Activated T-helper 2 cell treated with anti-CD3 and anti-CD28 coated beads, Interferon-gamma antibody, Interleukin-2, Interleukin-4, amounts not matched to agents 10 μg/mL and 5 μg/mL and 100 μg/mL, durations not matched to agents 14 hours and 24 hours and 36 hours (primary cell): Measurements from ENCODE around the gene RNF26. TPM values are rescaled to one million over a fixed set of nuclear protein-coding genes. Genes with fewer than 3 reads are reported as not detected.

ENCODE experiments used
- DNase-seq: peaks from one replicate; pipeline ENCODE4 v3.0.0; 2021; ENCODE audit warnings: low spot score
- H3K27ac Mint-ChIP-seq: one replicate; pipeline ENCODE4 v1.8.0; 2021; ENCODE audit warnings: mixed read lengths
- H3K27me3 Mint-ChIP-seq: one replicate; pipeline ENCODE4 v1.8.0; 2021; ENCODE audit warnings: low read depth, mixed read lengths
- H3K36me3 Mint-ChIP-seq: one replicate; pipeline ENCODE4 v1.8.0; 2021; ENCODE audit warnings: low read depth, mixed read lengths
- H3K4me1 Mint-ChIP-seq: one replicate; pipeline ENCODE4 v1.8.0; 2021; ENCODE audit warnings: low read depth, mixed read lengths
- H3K4me3 Mint-ChIP-seq: one replicate; pipeline ENCODE4 v1.8.0; 2021; ENCODE audit warnings: low read depth, mild to moderate bottlenecking, moderate library complexity, mixed read lengths
- H3K9me3 Mint-ChIP-seq: one replicate; pipeline ENCODE4 v1.8.0; 2021; ENCODE audit warnings: mixed read lengths
- intact Hi-C: fragments of 100-400 bp; cut with micrococcal nuclease; formaldehyde crosslinking; loops from one replicate; pipeline ENCODE4 v1.15.1; 2023
- total RNA-seq: library from RNA; stranded (reverse); gene quantifications from 2 replicates; pipeline ENCODE4 v1.2.3, GENCODE V29; 2022

RNF26 gene
- total RNA-seq, 1 donor from 2014 or later: 32.6 TPM

DNA sequence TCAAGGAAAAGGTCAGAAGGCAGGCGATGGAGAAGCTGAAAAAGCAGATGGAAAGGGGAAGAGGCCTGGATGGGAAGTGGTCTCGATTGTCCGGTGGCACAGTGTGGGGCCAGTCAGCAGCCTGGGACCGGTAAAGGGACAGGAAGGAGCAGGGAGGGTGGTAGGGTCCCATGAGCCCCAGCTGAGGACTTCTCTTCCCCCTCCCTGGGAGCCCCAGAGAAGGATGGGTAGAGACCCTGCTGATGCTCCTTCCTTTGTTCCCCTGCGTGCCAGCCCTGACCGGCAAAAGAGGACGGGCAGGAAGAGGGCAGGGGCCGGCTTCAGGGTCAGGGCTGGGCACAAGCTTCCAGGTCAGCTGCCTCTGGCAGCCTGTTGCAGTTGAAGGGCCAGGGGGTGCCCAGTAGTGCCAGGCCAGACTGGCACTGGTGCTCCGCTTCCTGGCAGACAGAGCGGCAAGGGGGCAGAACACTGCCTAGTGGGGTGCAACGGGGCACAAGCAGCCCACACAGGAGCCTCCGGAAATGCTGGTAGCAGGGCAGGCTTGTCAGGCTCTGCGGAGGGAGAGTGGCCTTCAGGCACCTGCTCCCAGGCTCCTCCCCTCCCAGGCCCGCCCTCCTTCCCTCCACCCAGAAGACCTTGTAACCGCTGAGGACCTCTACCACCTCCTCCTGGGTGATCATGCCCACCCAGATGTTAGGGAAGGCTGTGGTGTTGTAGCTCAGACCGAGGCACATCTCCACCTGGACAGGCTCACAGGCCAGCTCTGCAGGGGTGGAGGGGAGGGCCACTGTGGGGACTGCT is 7.1 kb downstream of the RNF26 start:
- H3K27me3 Mint-ChIP-seq: peaks cover 40% of the 10 kb centered on the region

DNA sequence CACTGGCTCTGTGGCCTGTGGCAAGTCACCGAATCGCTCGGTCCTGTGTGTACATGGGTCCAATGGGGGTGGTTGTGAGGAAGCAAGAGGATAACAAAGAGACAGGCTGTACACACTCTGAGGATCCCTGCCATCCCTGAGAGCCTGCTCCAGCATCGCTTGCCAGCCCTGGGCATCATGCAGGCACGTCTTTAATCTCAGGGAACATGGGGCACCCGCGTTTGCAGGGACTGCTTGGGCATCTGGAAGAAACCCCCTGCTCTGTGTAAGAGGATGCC is 7.6 kb downstream of the RNF26 start:
- DNase-seq: no peak
- Mint-ChIP-seq H3K4me1 (peaks cover 15% of the 10 kb centered on the region), H3K4me3 (no peak overlapping the region), H3K27ac (no peak overlapping the region), H3K36me3 (peaks cover 11% of the 10 kb centered on the region), H3K27me3 (peaks cover 40% of the 10 kb centered on the region), H3K9me3 (no peaks in the 10 kb centered on the region)
- intact Hi-C loops: no loop called here

More for the DNA sequence above, 7.1 kb downstream of the RNF26 start:
- Mint-ChIP-seq H3K27ac (no peak overlapping the region), H3K36me3 (peaks cover 12% of the 10 kb centered on the region), H3K4me3 (no peak overlapping the region), H3K4me1 (peaks cover 19% of the 10 kb centered on the region), H3K9me3 (no peaks in the 10 kb centered on the region)
- DNase-seq: no peak
- intact Hi-C loops: no loop called here

DNA sequence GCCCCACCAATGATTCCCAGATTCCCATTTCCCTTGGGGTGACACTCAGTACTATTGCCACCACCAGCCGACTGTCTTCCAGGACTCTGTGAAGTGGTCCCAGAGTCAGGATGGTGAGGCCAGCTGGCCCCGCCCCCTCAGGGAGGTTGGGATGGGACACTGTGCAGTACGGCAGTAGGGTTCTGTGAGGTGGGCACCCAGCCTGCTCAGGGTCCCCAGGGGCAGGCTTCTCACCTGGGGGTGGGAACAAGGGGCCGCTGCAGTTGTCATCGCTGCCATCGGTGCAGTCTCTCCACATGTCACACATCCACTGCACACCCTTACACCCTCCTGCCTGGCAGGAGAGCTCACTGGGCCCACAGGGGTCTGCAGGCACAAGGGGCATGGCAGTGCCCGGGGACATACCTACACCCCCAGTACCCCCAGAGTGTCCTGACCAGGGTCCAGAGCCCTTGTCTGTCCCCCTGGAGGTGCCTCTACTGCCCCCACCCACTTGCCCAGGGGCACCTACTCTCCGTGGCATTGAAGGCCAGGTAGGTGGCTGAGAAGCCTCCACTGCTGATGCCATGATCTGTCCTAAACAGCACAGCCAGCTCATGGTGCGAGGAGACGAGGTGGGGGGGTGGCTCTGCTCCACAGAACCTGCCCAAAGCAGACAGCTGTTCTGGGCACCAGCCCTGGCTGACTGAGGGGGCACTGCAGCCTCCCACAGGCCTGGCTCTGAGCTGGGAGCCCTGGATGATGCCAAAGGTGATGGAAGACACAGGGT is 8.2 kb downstream of the RNF26 start:
- Mint-ChIP-seq H3K9me3 (no peaks in the 10 kb centered on the region), H3K27ac (no peak overlapping the region), H3K4me3 (no peak overlapping the region), H3K4me1 (peaks cover 14% of the 10 kb centered on the region), H3K27me3 (peaks cover 44% of the 10 kb centered on the region), H3K36me3 (peaks cover 11% of the 10 kb centered on the region)
- intact Hi-C loops: no loop called here
- DNase-seq: no peak

DNA sequence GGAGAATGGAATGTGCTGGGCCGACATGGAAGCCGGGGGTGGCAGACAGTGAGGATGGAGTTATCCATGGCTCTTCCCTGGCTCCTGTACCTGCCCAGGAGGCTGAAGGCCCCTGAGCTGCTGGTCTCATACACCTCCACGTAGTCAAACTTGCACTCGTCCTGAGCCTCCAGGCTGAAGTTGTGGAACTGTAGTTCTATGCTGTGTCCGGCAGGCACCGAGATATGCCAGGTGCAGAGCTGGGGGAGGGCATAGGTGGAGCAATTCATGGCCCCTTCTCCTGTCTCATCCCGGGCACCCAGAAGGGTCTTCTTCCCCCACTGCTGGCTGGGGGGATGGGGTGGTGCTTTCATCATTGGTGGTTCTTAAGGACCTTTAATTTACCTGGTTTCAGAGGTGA is 9.4 kb downstream of the RNF26 start:
- Mint-ChIP-seq H3K4me3 (no peak overlapping the region), H3K27me3 (peaks cover 40% of the 10 kb centered on the region), H3K27ac (no peak overlapping the region), H3K9me3 (no peaks in the 10 kb centered on the region), H3K4me1 (peaks cover 7% of the 10 kb centered on the region), H3K36me3 (peaks cover 6% of the 10 kb centered on the region)
- intact Hi-C loops: no loop called here
- no peak for DNase-seq

DNA sequence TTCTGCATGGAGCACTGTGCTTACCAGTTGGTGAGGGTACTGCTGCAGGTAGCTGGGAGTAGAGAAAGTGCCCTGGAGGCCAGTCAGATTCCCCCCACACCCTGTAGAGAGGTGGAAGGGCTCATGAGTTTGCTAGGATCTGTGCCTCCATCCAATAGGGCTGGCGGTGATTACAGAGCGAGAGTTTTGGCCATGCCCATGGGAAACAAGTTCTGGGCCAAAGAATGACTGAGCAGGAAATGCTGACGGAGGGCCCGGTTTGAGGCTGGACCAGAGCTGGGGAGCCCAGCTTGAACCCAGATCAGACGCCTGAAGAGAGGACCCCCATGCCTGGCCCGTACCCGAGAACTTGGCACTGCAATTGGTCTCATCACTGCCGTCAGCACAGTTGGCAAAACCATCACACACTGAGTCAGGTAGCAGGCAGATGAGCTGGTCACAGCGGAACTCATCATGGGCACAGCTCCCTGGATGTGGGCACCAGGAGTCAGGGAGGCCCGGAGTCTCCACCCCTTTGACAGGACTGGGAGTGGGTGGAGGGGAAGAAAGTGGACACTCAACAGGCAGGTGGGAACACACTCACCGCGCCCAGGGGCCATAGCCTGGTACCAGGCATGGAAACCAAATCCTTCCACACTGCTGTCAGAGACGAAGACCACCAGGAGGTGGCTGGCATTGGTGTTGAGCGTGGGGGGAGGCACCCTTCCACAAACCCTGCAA is 10.1 kb downstream of the RNF26 start:
- H3K36me3 Mint-ChIP-seq: no peaks in the 10 kb centered on the region
- peaks cover 3% of the 10 kb centered on the region for H3K4me1 Mint-ChIP-seq
- peaks cover 33% of the 10 kb centered on the region for H3K27me3 Mint-ChIP-seq
- DNase-seq: no peak
- H3K9me3 Mint-ChIP-seq: no peaks in the 10 kb centered on the region
- intact Hi-C loops: no loop called here
- H3K4me3 Mint-ChIP-seq: no peak overlapping the region
- no peak overlapping the region for H3K27ac Mint-ChIP-seq

DNA sequence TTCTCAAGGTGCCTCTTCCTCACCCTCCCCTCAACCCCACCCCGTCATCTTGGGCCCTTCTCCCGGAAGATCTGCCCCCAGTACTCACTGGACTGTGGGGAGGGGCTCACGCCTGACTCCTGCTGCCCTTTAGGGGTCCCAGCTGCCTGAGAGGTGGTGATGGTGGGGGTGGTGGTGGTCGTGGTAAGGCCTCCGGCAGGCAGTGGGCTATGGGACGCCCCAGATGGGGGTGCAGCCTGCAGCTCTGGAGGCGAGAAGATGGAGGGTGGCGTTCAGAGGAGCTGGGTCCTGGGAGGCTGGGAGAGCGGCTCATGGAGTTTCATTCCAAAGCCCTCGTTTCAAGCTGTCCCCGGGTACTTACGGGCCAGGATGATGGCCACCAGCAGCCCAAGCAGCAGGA is 11.4 kb downstream of the RNF26 start:
- Mint-ChIP-seq H3K9me3 (no peaks in the 10 kb centered on the region), H3K27me3 (peaks cover 33% of the 10 kb centered on the region), H3K4me3 (no peak overlapping the region), H3K36me3 (no peaks in the 10 kb centered on the region), H3K27ac (no peak overlapping the region), H3K4me1 (peaks cover 7% of the 10 kb centered on the region)
- intact Hi-C loops: no loop called here
- DNase-seq: no peak

DNA sequence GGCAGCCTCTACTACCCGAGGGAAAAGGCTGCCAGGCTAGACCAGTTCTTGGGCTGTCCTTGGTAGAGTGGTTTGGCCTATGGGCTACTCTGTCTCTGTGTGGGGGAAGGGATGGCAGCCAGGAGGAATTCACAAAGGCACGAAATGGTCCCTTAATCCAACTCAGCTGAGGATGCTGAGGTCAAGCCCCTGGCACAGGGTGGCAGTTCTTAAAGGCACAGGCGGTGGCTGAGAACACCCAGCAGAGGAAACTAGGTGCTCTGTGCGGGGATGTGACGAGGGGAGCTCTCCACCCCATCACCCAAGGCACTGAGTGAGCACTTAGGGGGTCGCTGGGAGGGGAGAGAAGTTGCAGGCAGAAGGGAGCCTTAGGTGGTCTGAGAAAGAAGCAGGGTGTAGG is 12.3 kb downstream of the RNF26 start, which contains the start of gene MFRP:
Gene MFRP (minus strand): TSS at position 101 of the 400 bp plus-strand sequence. CDS start 192 bp downstream, outside the sequence.
- intact Hi-C loops: no loop called here
- H3K4me3 Mint-ChIP-seq: no peak within 1 kb of the TSS
- H3K4me1 Mint-ChIP-seq: peaks cover 4% of the 10 kb centered on the region
- H3K9me3 Mint-ChIP-seq: no peaks in the 10 kb centered on the region
- DNase-seq: no peak
- H3K27ac Mint-ChIP-seq: no peak within 1 kb of the TSS
- peaks cover 31% of the 10 kb centered on the region for H3K27me3 Mint-ChIP-seq
- H3K36me3 Mint-ChIP-seq: no peaks in the 10 kb centered on the region

DNA sequence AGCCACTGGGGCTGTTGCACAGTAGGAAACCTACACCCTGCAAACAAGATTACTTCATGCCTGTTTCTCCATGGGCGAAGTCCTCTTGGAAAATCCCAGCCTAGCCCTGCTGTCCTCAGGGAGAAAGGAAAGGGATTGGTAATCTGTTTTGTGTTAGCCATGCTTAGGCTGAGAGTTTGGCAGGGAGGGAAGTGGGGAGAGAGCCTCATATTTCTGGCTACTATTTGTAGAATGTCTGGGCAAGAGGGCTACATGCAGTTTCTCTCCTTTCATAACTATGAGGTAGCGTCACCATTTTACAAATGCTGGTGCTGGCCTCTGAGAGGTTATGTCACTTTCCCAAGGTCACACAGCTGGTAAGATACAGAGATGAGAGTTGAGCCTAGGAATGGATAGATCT is 12.9 kb downstream of the RNF26 start:
- H3K36me3 Mint-ChIP-seq: no peaks in the 10 kb centered on the region
- H3K9me3 Mint-ChIP-seq: no peaks in the 10 kb centered on the region
- no peak overlapping the region for H3K27ac Mint-ChIP-seq
- H3K27me3 Mint-ChIP-seq: peaks cover 25% of the 10 kb centered on the region
- peaks cover 4% of the 10 kb centered on the region for H3K4me1 Mint-ChIP-seq
- no peak for DNase-seq
- intact Hi-C loops: no loop called here
- no peak overlapping the region for H3K4me3 Mint-ChIP-seq

DNA sequence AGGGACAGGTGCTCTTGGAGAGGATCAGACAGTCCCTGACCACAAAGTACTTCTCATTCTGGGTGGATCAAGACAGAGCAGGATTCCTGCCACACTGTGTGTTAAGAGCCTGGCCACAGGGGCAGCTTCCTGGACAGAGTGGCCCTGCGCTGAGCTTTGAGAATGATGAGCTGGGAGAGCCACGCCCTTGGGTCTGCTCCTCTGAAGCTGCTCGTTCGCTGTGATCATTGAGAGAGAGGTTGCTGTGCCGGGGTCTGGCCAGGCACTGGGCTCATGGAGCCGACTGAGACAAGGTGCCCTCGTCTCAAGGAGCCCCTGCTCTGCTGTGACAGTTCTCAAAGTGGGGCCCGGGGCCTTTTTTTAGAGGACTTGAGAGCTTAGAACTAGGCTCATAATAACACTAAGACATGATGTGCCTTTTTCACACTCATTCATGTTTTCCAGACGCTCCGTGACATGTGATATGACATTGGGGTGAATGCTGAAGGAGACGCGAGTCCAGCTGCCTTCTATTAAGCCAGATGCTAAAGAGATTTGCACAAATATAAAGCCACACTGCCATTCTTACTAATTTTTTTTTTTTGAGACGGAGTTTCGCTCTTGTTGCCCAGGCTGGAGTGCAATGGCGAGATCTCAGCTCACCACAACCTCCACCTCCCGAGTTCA is 13.7 kb downstream of the RNF26 start:
- no peaks in the 10 kb centered on the region for H3K9me3 Mint-ChIP-seq
- H3K36me3 Mint-ChIP-seq: no peaks in the 10 kb centered on the region
- no peak overlapping the region for H3K27ac Mint-ChIP-seq
- no peak for DNase-seq
- peaks cover 23% of the 10 kb centered on the region for H3K27me3 Mint-ChIP-seq
- H3K4me3 Mint-ChIP-seq: no peak overlapping the region
- intact Hi-C loops: no loop called here
- H3K4me1 Mint-ChIP-seq: peaks cover 4% of the 10 kb centered on the region

DNA sequence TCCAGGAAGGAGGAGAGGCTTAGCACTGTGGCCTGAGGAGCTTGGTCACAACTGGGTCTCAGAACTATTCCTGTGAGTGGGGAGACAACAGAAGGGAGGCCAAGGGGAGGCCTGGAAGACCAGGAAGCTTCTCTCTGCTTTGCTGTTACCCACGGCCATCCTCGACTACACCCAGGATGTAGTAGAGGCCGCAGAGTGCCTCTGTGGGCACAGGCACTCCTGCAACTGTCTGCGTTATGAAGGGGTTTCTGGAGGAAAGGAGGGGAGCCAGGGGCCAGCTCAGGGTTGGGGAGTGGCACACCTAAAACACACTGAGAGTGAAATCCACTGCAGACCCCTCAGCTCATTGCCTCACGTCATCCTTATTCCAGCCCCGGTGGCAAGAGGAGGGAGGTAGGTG is 16.0 kb downstream of the RNF26 start:
- H3K36me3 Mint-ChIP-seq: no peaks in the 10 kb centered on the region
- no peaks in the 10 kb centered on the region for H3K9me3 Mint-ChIP-seq
- peaks cover 4% of the 10 kb centered on the region for H3K4me1 Mint-ChIP-seq
- DNase-seq: no peak
- no peak overlapping the region for H3K27ac Mint-ChIP-seq
- peaks cover 19% of the 10 kb centered on the region for H3K27me3 Mint-ChIP-seq
- H3K4me3 Mint-ChIP-seq: no peak overlapping the region
- intact Hi-C loops: no loop called here

DNA sequence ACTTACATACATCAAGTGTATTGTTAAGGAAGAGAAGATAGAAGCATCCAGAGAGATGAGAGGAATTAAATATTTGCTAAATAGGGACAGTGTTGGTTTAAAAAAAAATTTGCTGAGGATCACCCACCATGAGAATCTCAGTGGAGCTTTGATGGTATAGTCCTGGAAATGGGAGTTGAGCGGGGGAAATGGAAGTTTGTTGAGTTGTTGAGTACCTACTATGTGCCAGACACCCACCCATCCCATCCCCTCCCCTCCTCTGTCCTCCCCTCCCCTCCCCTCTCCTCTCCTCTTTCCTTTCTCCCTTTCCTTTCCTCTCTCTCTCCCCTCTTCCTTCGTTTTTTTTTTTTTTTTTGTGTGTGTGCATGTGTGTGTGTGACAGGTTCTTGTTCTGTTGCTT is 16.9 kb downstream of the RNF26 start:
- H3K4me3 Mint-ChIP-seq: no peak overlapping the region
- H3K27me3 Mint-ChIP-seq: peaks cover 22% of the 10 kb centered on the region
- H3K4me1 Mint-ChIP-seq: peaks cover 7% of the 10 kb centered on the region
- intact Hi-C loops: no loop called here
- H3K27ac Mint-ChIP-seq: no peak overlapping the region
- H3K9me3 Mint-ChIP-seq: no peaks in the 10 kb centered on the region
- no peaks in the 10 kb centered on the region for H3K36me3 Mint-ChIP-seq
- no peak for DNase-seq

DNA sequence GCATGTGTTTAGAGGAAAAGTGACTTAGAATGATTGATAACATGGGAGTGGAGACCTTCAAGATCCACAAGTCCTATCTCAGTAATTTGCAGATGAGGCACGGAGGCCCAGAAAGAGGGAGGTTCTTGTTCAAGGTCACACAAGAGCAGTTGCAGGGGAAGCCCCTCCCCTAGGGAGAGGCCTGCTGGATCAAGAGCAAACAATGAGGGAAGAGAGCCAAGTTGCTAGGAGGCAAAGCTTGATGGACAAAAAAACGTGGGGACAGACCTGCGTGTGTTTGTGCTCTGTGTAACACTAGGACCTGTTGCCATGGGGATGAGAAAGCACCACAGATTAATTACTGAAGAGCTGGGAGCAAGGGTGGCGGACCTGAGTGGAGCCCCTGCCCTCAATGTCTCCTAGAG is 18.5 kb downstream of the RNF26 start:
- Mint-ChIP-seq H3K4me3 (no peak overlapping the region), H3K9me3 (no peaks in the 10 kb centered on the region)
- intact Hi-C loops: no loop called here

More for the DNA sequence above, 18.5 kb downstream of the RNF26 start:
- Mint-ChIP-seq H3K27me3 (peaks cover 19% of the 10 kb centered on the region), H3K27ac (no peak overlapping the region), H3K36me3 (no peaks in the 10 kb centered on the region), H3K4me1 (peaks cover 12% of the 10 kb centered on the region)
- DNase-seq: no peak
